ENCODE results near the gene TMEM14A.
"Not testable (repeated sequence)": the region's sequence is repeated elsewhere in the genome, so short reads cannot be mapped to it uniquely, and the experiment has no call there.

The TMEM14A gene

GRCh38 chr6:52696418-52696817 lies 25.5 kb downstream of the TMEM14A start:
- no peak for DNase-seq (ENCODE audit: low read depth, low spot score)

GRCh38 chr6:52697903-52698302 lies 27.0 kb downstream of the TMEM14A start:
- DNase-seq (ENCODE audit: low read depth, low spot score), result no peak

GRCh38 chr6:52704060-52704459 lies 33.1 kb downstream of the TMEM14A start:
- no peak for DNase-seq (ENCODE audit: low read depth, low spot score)

GRCh38 chr6:52704781-52705502 lies 34.0 kb downstream of the TMEM14A start:
- DNase-seq (ENCODE audit: low read depth, low spot score), result not testable (repeated sequence)

GRCh38 chr6:52706001-52706400 lies 35.1 kb downstream of the TMEM14A start:
- no peak for DNase-seq (ENCODE audit: low read depth, low spot score)

GRCh38 chr6:52707963-52708680 lies 37.2 kb downstream of the TMEM14A start:
- no peak for DNase-seq (ENCODE audit: low read depth, low spot score)

GRCh38 chr6:52712136-52712535 lies 41.2 kb downstream of the TMEM14A start:
- no peak for DNase-seq (ENCODE audit: low read depth, low spot score)

- not testable (repeated sequence) for DNase-seq (ENCODE audit: low read depth, low spot score)
Observed at GRCh38 chr6:52714761-52715160, 43.8 kb downstream of the TMEM14A start.

- no peak for DNase-seq (ENCODE audit: low read depth, low spot score)
Observed at GRCh38 chr6:52718550-52718949, 47.6 kb downstream of the TMEM14A start.

GRCh38 chr6:52720321-52720720 lies 49.4 kb downstream of the TMEM14A start:
- no peak for DNase-seq (ENCODE audit: low read depth, low spot score)

- no peak for DNase-seq (ENCODE audit: low read depth, low spot score)
Observed at GRCh38 chr6:52724042-52724405, 53.1 kb downstream of the TMEM14A start.

- DNase-seq (ENCODE audit: low read depth, low spot score), result peak; percentile 2
Observed at GRCh38 chr6:52724406-52725121, 53.7 kb downstream of the TMEM14A start.

- DNase-seq (ENCODE audit: low read depth, low spot score), result no peak
Observed at GRCh38 chr6:52725143-52725534, 54.2 kb downstream of the TMEM14A start.

- no peak for DNase-seq (ENCODE audit: low read depth, low spot score)
Observed at GRCh38 chr6:52725535-52726192, 54.8 kb downstream of the TMEM14A start.

GRCh38 chr6:52726193-52726542 lies 55.3 kb downstream of the TMEM14A start:
- no peak for DNase-seq (ENCODE audit: low read depth, low spot score)

GRCh38 chr6:52726741-52727535 lies 56.0 kb downstream of the TMEM14A start:
- no peak for DNase-seq (ENCODE audit: low read depth, low spot score)

- no peak for DNase-seq (ENCODE audit: low read depth, low spot score)
Observed at GRCh38 chr6:52727908-52728307, 57.0 kb downstream of the TMEM14A start.

- no peak for DNase-seq (ENCODE audit: low read depth, low spot score)
Observed at GRCh38 chr6:52728394-52728793, 57.5 kb downstream of the TMEM14A start.

- DNase-seq (ENCODE audit: low read depth, low spot score), result no peak
Observed at GRCh38 chr6:52729576-52729975, 58.7 kb downstream of the TMEM14A start.

GRCh38 chr6:52731719-52732118 lies 60.8 kb downstream of the TMEM14A start:
- no peak for DNase-seq (ENCODE audit: low read depth, low spot score)

GRCh38 chr6:52733172-52733571 lies 62.3 kb downstream of the TMEM14A start:
- DNase-seq (ENCODE audit: low read depth, low spot score), result no peak
